GM21390 (cell line): ENCODE results near the gene IL21.
A peak's percentile ranks its signal among the peaks of the same experiment; 100 is the strongest.
"Not testable (repeated sequence)": the region's sequence is repeated elsewhere in the genome, so short reads cannot be mapped to it uniquely, and the experiment has no call there.

Experiments used
- ATAC-seq: cut with Tn5 transposase; IDR thresholded peaks from one replicate; pipeline ENCODE4 v1.9.1; 2021; ENCODE audit not compliant: unreplicated experiment

IL21 gene

DNA sequence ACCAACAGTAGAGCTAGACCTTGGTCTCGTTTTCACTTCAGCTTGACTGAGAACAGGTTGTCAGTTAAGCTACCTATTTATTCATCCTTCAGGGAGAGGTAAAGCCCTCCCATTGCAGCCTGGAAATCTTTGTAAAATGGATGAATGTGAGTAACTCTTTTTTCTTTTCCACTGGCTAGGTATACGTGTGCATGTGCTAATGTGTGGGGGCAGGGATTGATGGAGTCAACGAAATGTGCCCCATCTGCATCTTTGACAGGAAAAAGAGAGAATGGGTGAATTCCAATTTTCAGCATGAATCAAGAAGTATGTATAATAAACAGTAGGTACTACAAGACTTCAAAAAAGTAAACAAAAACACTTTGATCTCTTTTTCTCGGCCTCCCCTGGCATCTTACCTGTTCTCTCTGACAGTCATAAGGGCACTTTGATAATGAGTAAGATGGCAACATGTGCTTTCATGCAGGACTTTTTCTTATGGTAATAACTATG is at the start of gene IL21:
TSS of gene IL21 (minus strand) at position 51 of the 492 bp plus-strand sequence. CDS start 55 bp downstream, outside the sequence.
- no peak for ATAC-seq

GRCh38 chr4:122669911-122670738 is 49.3 kb upstream of the IL21 start:
- no peak for ATAC-seq

- ATAC-seq = no peak
Measured at GRCh38 chr4:122668241-122668640, 47.4 kb upstream of the IL21 start.

DNA sequence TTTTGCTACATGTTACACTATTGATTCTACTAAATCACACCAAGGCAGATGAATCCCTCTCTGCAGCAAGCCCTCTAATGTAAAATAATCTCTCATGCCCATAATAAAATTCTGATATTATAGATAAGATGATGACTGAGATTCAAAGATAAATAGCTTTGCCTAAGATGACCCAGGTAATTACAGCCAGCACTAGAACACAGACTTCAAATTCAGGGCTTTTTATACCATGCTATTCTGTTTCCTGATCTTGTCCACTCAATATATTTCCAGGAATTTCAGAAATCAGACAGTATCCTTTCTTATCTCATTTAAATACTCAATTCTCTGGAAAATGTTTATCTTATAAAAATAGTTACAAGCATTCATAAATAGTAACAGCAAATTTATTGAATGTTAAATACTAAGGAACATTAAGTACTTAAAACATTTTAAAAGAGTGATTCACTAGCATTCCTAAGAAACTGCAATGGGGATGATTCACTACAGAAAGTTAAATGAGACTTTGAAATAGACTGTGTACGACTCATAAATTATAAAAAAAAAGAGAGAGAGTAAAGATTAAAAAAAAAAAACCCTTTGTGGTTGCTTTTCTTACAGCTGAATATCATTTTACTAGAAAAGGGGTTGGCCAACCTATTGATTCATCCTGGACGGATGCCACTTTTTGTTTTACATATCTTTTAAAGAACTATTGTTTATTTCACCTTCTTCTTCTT is 45.8 kb upstream of the IL21 start:
- ATAC-seq = no peak

DNA sequence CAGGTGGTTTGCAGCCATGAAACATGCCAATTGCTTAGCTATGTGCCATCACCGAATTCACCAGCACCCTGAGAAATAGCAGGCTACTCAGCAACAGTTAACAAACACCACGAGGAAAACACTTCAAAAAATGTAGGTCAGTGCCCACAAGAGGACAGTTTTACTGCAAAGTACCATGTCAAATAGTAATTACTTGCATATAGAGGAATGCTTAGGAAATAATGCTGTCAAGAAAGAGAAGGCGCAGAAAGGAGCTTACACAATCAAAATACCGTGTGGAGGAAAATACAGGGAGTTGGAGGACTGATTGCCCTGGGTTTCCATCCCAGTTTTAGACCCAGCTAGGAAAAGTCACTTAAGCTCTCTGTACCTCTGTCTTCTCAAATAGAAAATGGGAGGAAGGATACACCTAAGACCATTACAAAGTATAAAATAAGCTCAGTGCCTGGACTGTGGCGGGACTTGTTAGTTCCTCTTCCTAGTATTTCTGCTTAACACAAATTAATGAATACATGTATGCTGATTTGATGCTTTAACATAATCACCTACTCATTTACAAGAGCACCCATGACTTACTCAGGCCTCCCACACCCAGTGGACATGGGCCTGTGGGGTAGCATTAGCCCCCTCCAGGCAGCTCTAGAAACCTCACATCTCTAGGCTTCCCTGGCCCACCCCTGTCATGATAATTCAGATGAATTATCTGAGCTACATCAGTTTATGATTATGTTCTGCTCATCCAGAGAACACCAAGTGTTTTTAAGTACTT is 44.5 kb upstream of the IL21 start:
- ATAC-seq = no peak

- no peak for ATAC-seq
Measured at GRCh38 chr4:122663814-122664610, 43.1 kb upstream of the IL21 start.

DNA sequence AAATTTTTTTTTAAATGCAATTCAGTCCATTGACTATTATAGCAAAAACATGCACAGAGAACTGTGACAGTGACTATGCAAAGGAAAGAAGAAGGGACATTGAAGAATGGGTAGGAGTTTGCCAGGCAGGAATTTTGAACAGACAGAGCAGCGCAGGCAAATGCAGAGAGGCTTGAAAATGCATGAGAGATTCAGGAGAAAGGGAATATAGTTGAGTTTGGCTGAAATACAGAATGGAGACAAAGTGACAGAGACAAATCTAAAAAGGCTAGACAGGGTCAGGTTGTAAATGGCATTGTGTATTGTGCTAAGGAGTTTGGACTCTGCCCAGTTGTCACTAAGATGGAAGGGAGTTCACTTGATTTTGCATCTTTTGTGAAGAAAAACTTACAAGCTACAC is 42.4 kb upstream of the IL21 start:
- no peak for ATAC-seq

DNA sequence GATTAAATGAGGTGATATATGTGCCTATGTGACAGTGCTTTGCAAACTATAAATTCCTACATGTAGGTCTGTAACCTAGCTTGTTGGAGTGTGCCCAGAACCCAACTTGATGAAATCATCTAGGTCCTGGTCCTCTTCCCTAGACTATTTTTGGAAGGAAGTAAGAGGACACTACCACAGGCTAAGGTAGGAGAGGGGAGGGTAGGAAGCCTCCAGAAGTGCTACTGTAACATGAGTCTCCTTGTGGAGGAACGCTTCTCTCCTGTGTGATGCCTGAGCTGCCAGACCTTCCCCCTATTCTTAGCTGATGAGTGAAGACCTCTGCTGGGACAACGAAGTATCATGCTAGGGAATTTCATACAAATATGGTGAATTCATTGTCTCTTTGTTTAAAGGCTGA is 41.8 kb upstream of the IL21 start:
- ATAC-seq = no peak

DNA sequence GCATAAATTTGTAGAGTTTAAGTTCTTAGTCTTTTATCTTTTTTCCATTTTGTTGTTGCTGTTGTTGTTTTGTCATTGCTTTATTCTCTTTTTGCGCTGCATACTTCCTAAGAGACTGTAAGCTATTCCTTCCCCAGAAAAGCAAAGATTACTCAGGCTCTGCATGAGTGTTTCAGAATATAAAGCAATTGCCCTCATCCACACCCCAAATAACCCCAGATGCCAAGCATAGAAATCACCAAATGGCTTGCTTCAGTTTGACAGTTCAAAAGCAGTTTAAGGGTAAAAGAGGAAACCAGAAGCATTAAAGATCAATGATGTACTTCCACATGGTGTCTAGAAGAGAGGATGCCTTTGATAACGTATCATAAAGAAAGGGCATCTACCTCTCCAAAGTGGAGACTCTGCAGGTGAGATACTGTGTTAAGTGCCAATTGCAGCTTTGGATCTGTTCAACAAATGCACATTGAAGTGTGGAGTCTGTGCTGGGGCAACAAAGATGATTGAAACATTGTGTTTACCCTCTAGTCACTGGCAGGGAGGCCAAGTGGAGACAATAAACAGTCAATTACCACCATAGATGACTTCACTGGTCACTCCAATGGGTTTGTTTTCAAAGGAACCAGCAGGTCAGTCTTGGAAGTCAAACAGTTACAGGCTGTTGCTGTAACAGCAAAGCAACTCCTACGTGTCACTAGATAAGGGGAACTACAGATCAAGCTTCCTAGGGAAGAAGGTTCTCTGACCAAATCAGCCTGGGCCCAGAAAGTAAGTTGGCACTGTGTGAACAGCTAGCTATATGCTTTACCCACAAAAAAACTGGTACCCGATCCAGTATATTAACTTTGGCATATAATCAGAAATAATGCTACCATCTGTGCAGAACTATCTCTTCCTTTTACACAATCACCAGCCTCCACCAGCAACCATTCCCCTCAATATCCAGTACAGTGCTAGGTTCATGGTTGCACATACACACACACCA is 40.6 kb upstream of the IL21 start:
- no peak for ATAC-seq

DNA sequence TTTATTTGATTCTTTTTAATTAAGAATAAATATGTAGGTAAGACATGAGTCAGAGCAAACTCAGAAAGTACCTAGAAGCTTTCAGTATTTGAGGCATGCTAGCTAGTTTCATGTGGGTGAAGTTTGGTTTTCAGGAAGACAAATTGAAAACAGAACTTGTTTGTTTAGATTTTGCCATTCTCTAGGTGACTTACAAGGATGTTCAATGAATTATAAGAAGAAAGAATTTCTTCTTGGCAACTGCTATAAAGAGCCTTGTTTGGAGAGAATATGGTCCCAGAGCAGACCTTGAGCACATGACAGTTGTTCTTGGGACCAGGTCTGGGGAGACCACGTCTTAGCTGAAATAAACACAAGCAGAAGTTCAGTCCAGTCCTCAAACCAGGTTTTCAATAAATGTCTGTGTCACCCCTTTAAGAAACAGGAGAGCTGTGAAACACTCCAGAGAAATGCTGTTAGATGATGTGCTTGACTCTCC is 38.0 kb upstream of the IL21 start:
- peak; percentile 92 for ATAC-seq

DNA sequence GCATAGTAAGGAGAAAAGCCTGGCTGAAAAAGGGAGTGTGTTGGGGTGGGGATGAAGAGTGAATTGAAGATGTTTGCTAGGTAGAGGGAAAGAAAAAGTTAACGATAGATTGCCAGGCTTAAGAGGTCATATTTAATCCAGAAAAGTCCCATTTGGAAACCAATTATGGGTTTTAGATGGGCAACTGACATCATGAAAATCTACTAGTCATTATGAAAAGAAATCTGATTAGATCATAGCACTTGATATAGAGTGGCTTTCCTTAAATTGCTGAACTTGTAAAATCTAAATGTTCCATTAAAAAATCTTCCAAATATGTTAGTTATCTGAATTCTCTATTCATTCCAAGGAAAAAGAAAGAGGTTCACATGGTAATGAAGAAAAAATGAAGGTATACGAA is 37.5 kb upstream of the IL21 start:
- no peak for ATAC-seq

GRCh38 chr4:122657553-122657952 is 36.7 kb upstream of the IL21 start:
- ATAC-seq = no peak

GRCh38 chr4:122656583-122656982 is 35.7 kb upstream of the IL21 start:
- not testable (repeated sequence) for ATAC-seq

GRCh38 chr4:122652379-122652778 is 31.5 kb upstream of the IL21 start:
- no peak for ATAC-seq

GRCh38 chr4:122650148-122650547 is 29.3 kb upstream of the IL21 start:
- ATAC-seq = no peak

DNA sequence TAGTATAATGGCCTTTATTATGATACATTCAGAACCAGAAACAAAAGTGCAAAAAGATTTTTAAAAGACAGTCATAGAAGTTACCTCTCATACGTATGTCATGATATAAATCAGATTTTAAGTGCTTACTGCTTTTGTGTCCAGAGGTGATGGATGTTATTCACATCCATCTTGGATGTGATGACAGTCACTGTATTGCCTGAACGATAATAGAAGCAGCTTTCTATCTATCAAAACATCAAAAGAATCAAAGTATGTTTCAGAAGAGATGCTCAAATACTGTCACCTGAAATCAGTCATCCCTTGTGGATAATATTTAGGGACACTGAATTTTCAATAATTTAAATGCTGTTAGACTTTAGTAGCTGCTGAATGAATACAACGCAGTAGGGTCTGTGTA is 26.8 kb upstream of the IL21 start:
- ATAC-seq = no peak

DNA sequence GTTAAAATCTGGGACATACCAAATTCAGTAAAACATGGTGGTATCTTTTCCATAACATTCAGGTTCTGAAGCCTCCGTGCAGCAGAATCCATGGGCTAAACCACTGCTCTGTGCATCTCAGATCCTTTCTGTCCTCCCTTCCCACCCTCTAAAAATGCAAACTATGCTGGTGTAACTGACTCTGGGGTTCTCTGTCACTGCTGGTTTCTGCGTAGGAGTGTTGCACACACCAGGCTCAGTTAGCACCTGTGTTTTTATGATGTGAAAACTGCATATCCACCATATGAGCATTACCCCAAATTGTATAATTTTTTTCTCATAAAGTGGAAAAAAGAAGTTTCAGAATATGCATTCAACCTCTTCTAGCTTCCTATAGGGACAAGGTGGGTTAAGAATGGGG is 22.4 kb upstream of the IL21 start:
- ATAC-seq = no peak

GRCh38 chr4:122639181-122639580 is 18.3 kb upstream of the IL21 start:
- ATAC-seq = no peak

DNA sequence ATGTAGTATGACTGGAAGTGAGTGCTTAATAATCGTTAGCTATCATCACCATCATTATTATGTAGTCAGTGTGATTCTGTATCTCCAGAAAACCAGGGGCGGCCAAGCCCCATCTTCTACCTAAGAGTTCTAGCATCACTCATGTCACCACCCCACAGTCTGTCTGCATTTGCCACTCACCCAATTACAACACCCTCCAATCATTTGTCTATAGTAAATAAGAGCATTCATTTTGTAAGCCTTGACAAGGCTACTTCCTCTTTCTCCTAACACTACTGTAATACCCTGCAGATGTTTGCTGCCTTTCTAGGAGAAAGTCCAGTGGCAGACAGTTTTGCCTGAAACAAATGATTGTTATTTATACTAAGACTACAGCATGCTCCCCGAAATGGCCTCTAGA is 15.8 kb upstream of the IL21 start:
- peak; percentile 36 for ATAC-seq
